DND-41 (cell line): ENCODE data around the gene TCF4.

Experiments
- ATAC-seq: fragments of 200-7000 bp; cut with Tn5 transposase; 3 replicates; pipeline ENCODE4 v1.9.1; 2021; ENCODE audit warnings: low read depth; ENCODE audit not compliant: insufficient read depth
- DNase-seq: peaks from one replicate; pipeline ENCODE4 v3.0.0-alpha.2; 2020
- H2AFZ ChIP-seq: 2 replicates; pipeline ENCODE4 v1.6.0; 2012; ENCODE audit warnings: low read depth, low read length
- H3K27ac ChIP-seq: 2 replicates; pipeline ENCODE4 v1.5.1; 2012; ENCODE audit warnings: low read length, inconsistent platforms
- H3K27me3 ChIP-seq: fragments of 200-600 bp; sonication (generic); 2 replicates; pipeline ENCODE4 v1.6.0; 2012; ENCODE audit warnings: low read length, mild to moderate bottlenecking, inconsistent platforms; ENCODE audit not compliant: insufficient read depth, poor library complexity
- H3K36me3 ChIP-seq: 2 replicates; pipeline ENCODE4 v1.5.1; 2012; ENCODE audit warnings: low read length, inconsistent platforms; ENCODE audit not compliant: insufficient read depth
- H3K4me1 ChIP-seq: 2 replicates; pipeline ENCODE4 v1.5.1; 2012; ENCODE audit warnings: mild to moderate bottlenecking, low read length; ENCODE audit not compliant: insufficient read depth
- H3K4me2 ChIP-seq: 2 replicates; pipeline ENCODE4 v1.6.0; 2012; ENCODE audit warnings: mild to moderate bottlenecking, moderate library complexity, low read length, inconsistent platforms; ENCODE audit not compliant: insufficient read depth
- H3K4me3 ChIP-seq, 2 experiments: fragments of 200-600 bp in 1 of 2; shearing (Covaris generic) in 1 of 2; 2 replicates each; pipeline ENCODE4 v1.5.1; 2012 to 2016; ENCODE audit warnings: inconsistent platforms in 2 of 2, low read length in 2 of 2, mild to moderate bottlenecking in 2 of 2, low read depth in 1 of 2, moderate library complexity in 1 of 2
- H3K79me2 ChIP-seq: 2 replicates; pipeline ENCODE4 v1.6.0; 2012; ENCODE audit warnings: low read length, inconsistent platforms; ENCODE audit not compliant: insufficient read depth
- H3K9ac ChIP-seq: 2 replicates; pipeline ENCODE4 v1.6.0; 2012; ENCODE audit warnings: low read depth, mild to moderate bottlenecking, inconsistent platforms, low read length, moderate library complexity
- H3K9me3 ChIP-seq: 2 replicates; pipeline ENCODE4 v1.5.1; 2012; ENCODE audit warnings: low read length, moderate library complexity, mild to moderate bottlenecking, inconsistent platforms; ENCODE audit not compliant: insufficient read depth, severe bottlenecking
- H4K20me1 ChIP-seq: 2 replicates; pipeline ENCODE4 v1.6.0; 2012; ENCODE audit warnings: low read length; ENCODE audit not compliant: insufficient read depth
- EZH2 ChIP-seq: IDR thresholded peaks from 3 replicates; pipeline ENCODE4 v1.6.1; 2012; ENCODE audit warnings: borderline replicate concordance, low read depth, mild to moderate bottlenecking, moderate library complexity, low read length, inconsistent platforms; ENCODE audit not compliant: severe bottlenecking
- TF ChIP-seq, protein P1 (sequence below): IDR thresholded peaks from 2 replicates; pipeline ENCODE4 v1.5.1; 2012; ENCODE audit warnings: borderline replicate concordance, low read length, moderate library complexity, mild to moderate bottlenecking; ENCODE audit not compliant: poor library complexity, severe bottlenecking; ENCODE audit errors: extremely low read depth

TCF4 gene

DNA sequence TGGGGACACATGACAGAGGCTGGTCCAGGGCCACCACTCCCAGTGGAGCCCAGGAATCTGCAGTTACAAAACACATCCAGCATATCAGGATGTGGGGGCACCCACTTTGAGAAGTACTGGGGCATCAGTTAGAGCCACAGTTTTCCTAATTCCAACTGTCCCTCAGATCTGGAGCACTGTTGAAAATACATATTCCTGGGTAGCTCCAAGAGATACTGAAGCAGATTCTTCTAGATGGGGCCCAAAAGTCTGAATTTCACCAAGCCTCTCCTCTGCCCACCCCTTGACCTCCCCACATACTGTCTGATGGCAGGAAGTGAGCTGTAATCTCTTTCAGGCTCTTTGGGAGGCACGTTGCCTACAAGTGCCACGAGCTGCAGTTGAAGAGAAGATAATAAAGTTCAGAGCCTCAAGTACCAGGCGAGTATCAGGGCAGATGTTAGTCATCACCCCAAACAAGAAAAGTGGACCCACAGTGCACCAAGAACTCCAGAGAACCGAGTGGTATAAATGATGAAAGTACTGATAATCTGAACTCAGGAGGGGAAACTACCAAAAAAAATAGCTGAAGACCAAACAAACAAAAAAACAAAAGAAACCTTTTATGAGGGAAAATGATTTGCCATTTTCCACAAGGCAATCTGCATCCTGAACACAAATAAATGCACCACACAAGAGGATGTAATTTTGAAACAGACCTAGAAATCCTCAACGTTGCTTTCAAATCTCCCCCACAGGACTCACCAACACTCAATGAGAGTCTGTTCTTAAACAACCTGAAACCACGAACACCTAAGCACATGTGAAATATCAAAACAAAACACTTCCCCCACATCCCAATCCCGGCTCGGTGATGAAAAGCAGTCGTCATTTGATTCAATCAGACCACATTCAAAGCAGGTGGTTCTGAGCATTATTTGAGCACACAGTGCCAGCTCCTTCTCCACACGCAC lies 98.7 kb downstream of the TCF4 start:
- Histone ChIP-seq H3K4me3 (0 out of 4 replicates have a peak overlapping the region, but pooled peaks of 1 of the 2 experiments have one; percentile 23), H3K9ac (no peak overlapping the region)
- peak; percentile 80 for ATAC-seq

DNA sequence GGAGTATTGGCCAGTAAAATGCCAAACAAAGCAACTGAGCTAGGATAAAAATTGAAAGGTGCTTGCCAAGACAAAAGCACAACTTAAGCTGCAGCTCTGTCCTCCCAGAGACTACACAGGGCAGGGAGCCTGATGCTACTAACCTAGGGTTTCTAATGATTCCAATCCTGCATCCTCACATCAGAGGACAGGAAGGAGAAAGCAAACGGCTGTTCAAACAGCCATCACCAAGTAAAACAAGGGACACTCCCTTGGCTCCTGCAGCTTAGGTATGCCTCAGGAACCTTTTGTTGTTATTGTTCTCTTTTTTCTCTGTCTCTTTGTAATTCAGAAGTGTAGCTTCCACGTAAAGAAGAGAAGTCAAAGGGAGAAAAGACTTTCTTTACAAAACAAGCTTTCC lies 99.5 kb downstream of the TCF4 start:
- no peak overlapping the region for H3K9ac ChIP-seq
- no peak overlapping the region for H2AFZ ChIP-seq
- H3K79me2 ChIP-seq: no peaks in the 10 kb centered on the region; the same call in 1 of the 2 replicates
- H3K4me1 ChIP-seq: peaks cover 21% of the 10 kb centered on the region
- no peak overlapping the region for H3K4me3 ChIP-seq
- DNase-seq (no peak), ATAC-seq (no peak)
- no peak overlapping the region for H3K27ac ChIP-seq
- H4K20me1 ChIP-seq: peaks cover 11% of the 10 kb centered on the region; the same call in 1 of the 2 replicates
- no peaks in the 10 kb centered on the region for H3K36me3 ChIP-seq
- H3K9me3 ChIP-seq: no peaks in the 10 kb centered on the region
- TF ChIP-seq, protein P1, sequence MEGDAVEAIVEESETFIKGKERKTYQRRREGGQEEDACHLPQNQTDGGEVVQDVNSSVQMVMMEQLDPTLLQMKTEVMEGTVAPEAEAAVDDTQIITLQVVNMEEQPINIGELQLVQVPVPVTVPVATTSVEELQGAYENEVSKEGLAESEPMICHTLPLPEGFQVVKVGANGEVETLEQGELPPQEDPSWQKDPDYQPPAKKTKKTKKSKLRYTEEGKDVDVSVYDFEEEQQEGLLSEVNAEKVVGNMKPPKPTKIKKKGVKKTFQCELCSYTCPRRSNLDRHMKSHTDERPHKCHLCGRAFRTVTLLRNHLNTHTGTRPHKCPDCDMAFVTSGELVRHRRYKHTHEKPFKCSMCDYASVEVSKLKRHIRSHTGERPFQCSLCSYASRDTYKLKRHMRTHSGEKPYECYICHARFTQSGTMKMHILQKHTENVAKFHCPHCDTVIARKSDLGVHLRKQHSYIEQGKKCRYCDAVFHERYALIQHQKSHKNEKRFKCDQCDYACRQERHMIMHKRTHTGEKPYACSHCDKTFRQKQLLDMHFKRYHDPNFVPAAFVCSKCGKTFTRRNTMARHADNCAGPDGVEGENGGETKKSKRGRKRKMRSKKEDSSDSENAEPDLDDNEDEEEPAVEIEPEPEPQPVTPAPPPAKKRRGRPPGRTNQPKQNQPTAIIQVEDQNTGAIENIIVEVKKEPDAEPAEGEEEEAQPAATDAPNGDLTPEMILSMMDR: no peak
- no peak for TF ChIP-seq EZH2
- no peak overlapping the region for H3K4me2 ChIP-seq
- no peaks in the 10 kb centered on the region for H3K27me3 ChIP-seq

More for the DNA sequence above, 98.7 kb downstream of the TCF4 start:
- no peaks in the 10 kb centered on the region for H3K27me3 ChIP-seq
- TF ChIP-seq EZH2: no peak
- TF ChIP-seq, protein P1: no peak
- H2AFZ ChIP-seq: no peak overlapping the region
- H4K20me1 ChIP-seq: peaks cover 11% of the 10 kb centered on the region; the same call in 1 of the 2 replicates
- no peaks in the 10 kb centered on the region for H3K9me3 ChIP-seq
- H3K79me2 ChIP-seq: no peaks in the 10 kb centered on the region; the same call in 1 of the 2 replicates
- peaks cover 21% of the 10 kb centered on the region for H3K4me1 ChIP-seq
- H3K36me3 ChIP-seq: no peaks in the 10 kb centered on the region
- H3K27ac ChIP-seq: no peak overlapping the region
- peak overlapping the region; percentile 48; the same call in 1 of the 2 replicates for H3K4me2 ChIP-seq
- peak; percentile 51 for DNase-seq

DNA sequence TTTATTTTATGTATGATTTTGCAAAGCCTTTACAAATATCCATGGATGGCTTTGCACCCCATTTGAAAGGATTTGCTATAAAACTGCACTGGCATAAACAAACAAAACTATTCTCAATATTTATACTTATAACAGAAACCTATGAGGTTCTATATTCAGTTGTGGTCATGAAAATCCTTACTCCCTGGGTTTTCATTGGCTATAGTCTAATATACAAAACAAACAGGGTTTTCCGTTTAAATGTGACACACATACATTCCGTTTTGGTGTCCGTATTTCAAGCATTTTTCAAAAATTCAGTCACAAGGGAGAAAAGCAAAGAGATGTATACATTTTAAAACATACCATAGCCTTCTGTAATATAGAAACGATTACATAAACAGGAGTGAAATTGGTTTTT lies 100.0 kb downstream of the TCF4 start:
- Histone ChIP-seq H3K4me3 (no peak overlapping the region), H3K27me3 (no peaks in the 10 kb centered on the region), H3K36me3 (no peaks in the 10 kb centered on the region), H3K9ac (no peak overlapping the region), H3K4me1 (peaks cover 21% of the 10 kb centered on the region), H3K27ac (no peak overlapping the region), H2AFZ (no peak overlapping the region), H3K4me2 (no peak overlapping the region), H3K9me3 (no peaks in the 10 kb centered on the region), H3K79me2 (no peaks in the 10 kb centered on the region; the same call in 1 of the 2 replicates), H4K20me1 (peaks cover 11% of the 10 kb centered on the region; the same call in 1 of the 2 replicates)
- DNase-seq: no peak
- ATAC-seq: no peak
- TF ChIP-seq, protein P1: no peak
- TF ChIP-seq EZH2: no peak
